Measurements from ENCODE around the gene GTPBP3. TPM values are rescaled to one million over a fixed set of nuclear protein-coding genes. Genes with fewer than 3 reads are reported as not detected.

Gene GTPBP3
- total and polyA plus RNA-seq, 12 donors, result 8.0 to 12.8 (median 9.8) TPM

- Histone ChIP-seq H3K4me3 (peak overlapping the region in 4 of 10 donors; percentile 67 to 92 (median 80)), H3K36me3 (peaks cover 0 to 10% (median 0%) of the 10 kb centered on the region in 9 donors), H3K4me1 (peaks cover 7 to 54% (median 49%) of the 10 kb centered on the region in 9 donors), H3K9me3 (no peaks in the 10 kb centered on the region), H3K27ac (peak overlapping the region in 8 of 10 donors; percentile 46 to 98 (median 92)), H3K27me3 (no peaks in the 10 kb centered on the region)
- no peak for ATAC-seq
- intact Hi-C loops (cut with DNase I), result loop anchor here in 1 of 10 donors (2.0 kb wide), 1 partner anchor 33 kb away; the partner anchor contains the start of gene GTPBP3
- no peak for DNase-seq
- 56 to 66% methylated on average over 12 of the region's 12 CpGs for WGBS, 2 donors
- TF ChIP-seq CTCF (IDR thresholded peaks at IDR 0.05), result no peak
Measured at GRCh38 chr19:17303940-17304267, 33.4 kb upstream of the GTPBP3 start.

- intact Hi-C loops (cut with DNase I), result loop anchor here in 2 of 10 donors (2.0 to 5.0 kb wide), 2 partner anchors 32 to 163 kb away; partner anchors contain the start of gene GTPBP3 (in 1 of the 2)
- Histone ChIP-seq H3K36me3 (peaks cover 0 to 7% (median 0%) of the 10 kb centered on the region in 9 donors), H3K9me3 (no peaks in the 10 kb centered on the region), H3K27ac (peak overlapping the region in 9 of 10 donors; percentile 89 to 98 (median 93)), H3K4me1 (peaks cover 7 to 55% (median 51%) of the 10 kb centered on the region in 9 donors), H3K4me3 (peak overlapping the region in 3 of 10 donors; percentile 68 to 88 (median 74)), H3K27me3 (no peaks in the 10 kb centered on the region)
- no peak for DNase-seq
- WGBS, 2 donors, result 52 to 61% methylated on average over 12 of the region's 12 CpGs
- ATAC-seq, result no peak
- TF ChIP-seq CTCF (IDR thresholded peaks at IDR 0.05), result no peak
Measured at GRCh38 chr19:17304386-17305215, 32.8 kb upstream of the GTPBP3 start.

GRCh38 chr19:17305216-17305516 is 32.2 kb upstream of the GTPBP3 start:
- no peak for DNase-seq

More at GRCh38 chr19:17305216-17305516, 32.2 kb upstream of the GTPBP3 start:
- H3K27ac ChIP-seq, result peak overlapping the region in 9 of 10 donors; percentile 89 to 98 (median 93)
- H3K9me3 ChIP-seq, result no peaks in the 10 kb centered on the region
- no peak for ATAC-seq
- TF ChIP-seq CTCF (IDR thresholded peaks at IDR 0.05), result no peak
- intact Hi-C loops (cut with DNase I), result loop anchor here in 2 of 10 donors (2.0 to 5.0 kb wide), 2 partner anchors 32 to 162 kb away; partner anchors contain the start of gene GTPBP3 (in 1 of the 2)
- peak overlapping the region in 9 of 10 donors; percentile 63 to 88 (median 74) for H3K4me3 ChIP-seq
- WGBS, 2 donors, result 3 to 7% methylated on average over 7 of the region's 7 CpGs
- peaks cover 7 to 60% (median 56%) of the 10 kb centered on the region in 9 donors for H3K4me1 ChIP-seq
- no peaks in the 10 kb centered on the region for H3K27me3 ChIP-seq
- peaks cover 0 to 7% (median 0%) of the 10 kb centered on the region in 9 donors for H3K36me3 ChIP-seq
